HEK293 (cell line): ENCODE measurements around the gene INSM1.
A peak's percentile ranks its signal among the peaks of the same experiment; 100 is the strongest.

Source experiments
- HOXC10 ChIP-seq: sonication (generic); formaldehyde crosslinking; IDR thresholded peaks from 2 replicates; pipeline ENCODE4 v1.8.1; 2023; ENCODE audit warnings: mild to moderate bottlenecking, missing genetic modification reagents
- KLF8 ChIP-seq: fragments of 450-650 bp; formaldehyde crosslinking; IDR thresholded peaks from 2 replicates; pipeline ENCODE4 v1.5.1; 2016; ENCODE audit warnings: missing biosample characterization, missing genetic modification characterization
- PRDM1 ChIP-seq: fragments of 450-650 bp; formaldehyde crosslinking; IDR thresholded peaks from 2 replicates; pipeline ENCODE4; 2016; ENCODE audit warnings: missing biosample characterization, missing genetic modification characterization
- SCRT2 ChIP-seq: fragments of 450-650 bp; formaldehyde crosslinking; IDR thresholded peaks from 2 replicates; pipeline ENCODE4 v1.5.1; 2016; ENCODE audit warnings: missing biosample characterization, missing genetic modification characterization
- ZBTB21 ChIP-seq: fragments of 450-650 bp; formaldehyde crosslinking; IDR thresholded peaks from 2 replicates; pipeline ENCODE4 v1.5.1; 2017; ENCODE audit warnings: missing biosample characterization, missing genetic modification characterization
- ZBTB8A ChIP-seq: fragments of 450-650 bp; formaldehyde crosslinking; IDR thresholded peaks from 2 replicates; pipeline ENCODE4 v1.5.1; 2016; ENCODE audit warnings: missing biosample characterization, missing genetic modification characterization
- ZEB2 ChIP-seq: fragments of 450-650 bp; formaldehyde crosslinking; IDR thresholded peaks from 2 replicates; pipeline ENCODE4 v1.5.1; 2016; ENCODE audit warnings: missing biosample characterization, missing genetic modification characterization
- ZFHX2 ChIP-seq: fragments of 450-650 bp; formaldehyde crosslinking; conservative IDR thresholded peaks from 2 replicates; pipeline ENCODE4 v1.5.1; 2016; ENCODE audit warnings: missing biosample characterization, missing genetic modification characterization
- ZNF138 ChIP-seq: fragments of 450-650 bp; formaldehyde crosslinking; IDR thresholded peaks from 2 replicates; pipeline ENCODE4 v1.5.1; 2016; ENCODE audit warnings: missing biosample characterization, missing genetic modification characterization, borderline replicate concordance
- ZNF157 ChIP-seq: fragments of 450-650 bp; formaldehyde crosslinking; IDR thresholded peaks from 2 replicates; pipeline ENCODE4 v1.5.1; 2016; ENCODE audit warnings: missing biosample characterization, missing genetic modification characterization
- ZNF16 ChIP-seq: fragments of 450-650 bp; formaldehyde crosslinking; IDR thresholded peaks from 2 replicates; pipeline ENCODE4 v1.5.1; 2016; ENCODE audit warnings: low read depth, missing biosample characterization, missing genetic modification characterization
- ZNF223 ChIP-seq: fragments of 450-650 bp; formaldehyde crosslinking; IDR thresholded peaks from 2 replicates; pipeline ENCODE4 v1.5.1; 2016; ENCODE audit warnings: missing biosample characterization, missing genetic modification characterization
- ZNF311 ChIP-seq: fragments of 450-650 bp; formaldehyde crosslinking; IDR thresholded peaks from 2 replicates; pipeline ENCODE4 v1.5.1; 2017; ENCODE audit warnings: missing biosample characterization, missing genetic modification characterization, borderline replicate concordance
- ZNF341 ChIP-seq: fragments of 450-650 bp; formaldehyde crosslinking; IDR thresholded peaks from 2 replicates; pipeline ENCODE4; 2016; ENCODE audit warnings: low read depth, missing biosample characterization, missing genetic modification characterization
- ZNF501 ChIP-seq: fragments of 450-650 bp; formaldehyde crosslinking; IDR thresholded peaks from 2 replicates; pipeline ENCODE4 v1.5.1; 2016; ENCODE audit warnings: missing biosample characterization, missing genetic modification characterization
- ZNF530 ChIP-seq: fragments of 450-650 bp; formaldehyde crosslinking; IDR thresholded peaks from 2 replicates; pipeline ENCODE4 v1.5.1; 2016; ENCODE audit warnings: low read depth, missing biosample characterization, missing genetic modification characterization
- ZNF624 ChIP-seq: fragments of 450-650 bp; formaldehyde crosslinking; IDR thresholded peaks from 2 replicates; pipeline ENCODE4 v1.5.1; 2017; ENCODE audit warnings: missing biosample characterization, missing genetic modification characterization
- ZNF626 ChIP-seq: fragments of 450-650 bp; sonication (Bioruptor Pico); formaldehyde crosslinking; IDR thresholded peaks from 2 replicates; pipeline ENCODE4 v1.5.1; 2018; ENCODE audit warnings: missing biosample characterization, missing genetic modification characterization, inconsistent platforms
- ZNF629 ChIP-seq: fragments of 450-650 bp; formaldehyde crosslinking; IDR thresholded peaks from 2 replicates; pipeline ENCODE4 v1.5.1; 2017; ENCODE audit warnings: missing biosample characterization, missing genetic modification characterization
- ZNF654 ChIP-seq: fragments of 450-650 bp; formaldehyde crosslinking; IDR thresholded peaks from 2 replicates; pipeline ENCODE4 v1.5.1; 2016; ENCODE audit warnings: low read depth, missing biosample characterization, missing genetic modification characterization
- ZNF664 ChIP-seq: fragments of 450-650 bp; formaldehyde crosslinking; IDR thresholded peaks from 2 replicates; pipeline ENCODE4 v1.5.1; 2016; ENCODE audit warnings: missing biosample characterization, missing genetic modification characterization
- ZNF701 ChIP-seq: fragments of 450-650 bp; formaldehyde crosslinking; IDR thresholded peaks from 2 replicates; pipeline ENCODE4 v1.5.1; 2016; ENCODE audit warnings: missing biosample characterization, missing genetic modification characterization
- ZNF76 ChIP-seq: fragments of 450-650 bp; formaldehyde crosslinking; IDR thresholded peaks from 2 replicates; pipeline ENCODE4; 2016; ENCODE audit warnings: low read depth, missing biosample characterization, missing genetic modification characterization, borderline replicate concordance
- ZNF792 ChIP-seq: fragments of 450-650 bp; formaldehyde crosslinking; IDR thresholded peaks from 2 replicates; pipeline ENCODE4 v1.5.1; 2016; ENCODE audit warnings: missing biosample characterization, missing genetic modification characterization
- TF ChIP-seq, protein P1 (sequence below): fragments of 450-650 bp; IDR thresholded peaks from 2 replicates; pipeline ENCODE4 v1.5.1; 2018; ENCODE audit warnings: missing biosample characterization, mild to moderate bottlenecking, missing genetic modification characterization
- TF ChIP-seq, protein P2 (sequence below): IDR thresholded peaks from 2 replicates; pipeline ENCODE4 v1.6.1; 2011; ENCODE audit warnings: mild to moderate bottlenecking, low read depth, low read length, borderline replicate concordance
- TF ChIP-seq, protein P3 (sequence below): sonication (generic); formaldehyde crosslinking; IDR thresholded peaks from 2 replicates; pipeline ENCODE4 v1.8.1; 2022; ENCODE audit warnings: mild to moderate bottlenecking, moderate library complexity, missing genetic modification reagents
- TF ChIP-seq, protein P4 (sequence below): fragments of 450-650 bp; formaldehyde crosslinking; conservative IDR thresholded peaks from 2 replicates; pipeline ENCODE4 v1.5.1; 2016; ENCODE audit warnings: low read depth, missing biosample characterization, missing genetic modification characterization
- TF ChIP-seq, protein P5 (sequence below): fragments of 450-650 bp; formaldehyde crosslinking; IDR thresholded peaks from 2 replicates; pipeline ENCODE4 v1.5.1; 2016; ENCODE audit warnings: missing biosample characterization, missing genetic modification characterization
- TF ChIP-seq, protein P6 (sequence below): fragments of 450-650 bp; formaldehyde crosslinking; IDR thresholded peaks from 2 replicates; pipeline ENCODE4 v1.5.1; 2016; ENCODE audit warnings: missing biosample characterization, missing genetic modification characterization
- TF ChIP-seq, protein P7 (sequence below): fragments of 450-650 bp; formaldehyde crosslinking; IDR thresholded peaks from 2 replicates; pipeline ENCODE4 v1.5.1; 2017; ENCODE audit warnings: missing biosample characterization, missing genetic modification characterization

Gene INSM1

DNA sequence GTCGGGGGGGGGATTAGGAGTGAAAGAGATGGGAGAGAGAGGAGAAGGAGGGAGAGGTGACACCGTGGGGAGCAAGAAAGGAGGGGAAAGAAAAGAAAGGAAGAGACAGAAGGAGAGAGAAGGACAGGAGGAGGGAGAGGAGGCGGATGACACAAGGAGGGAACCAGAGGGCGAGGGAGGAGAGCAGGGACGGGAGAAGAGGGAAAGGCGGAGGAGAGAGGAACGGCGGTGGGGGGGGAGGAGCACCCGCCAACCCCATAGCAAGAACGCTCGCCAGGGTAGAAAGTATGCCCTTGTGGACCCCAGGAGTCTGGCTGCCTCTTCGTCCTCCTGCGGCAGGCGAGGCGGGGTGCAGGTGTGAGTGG, 4.5 kb upstream of the INSM1 start (continued):
- TF ChIP-seq, protein P1, sequence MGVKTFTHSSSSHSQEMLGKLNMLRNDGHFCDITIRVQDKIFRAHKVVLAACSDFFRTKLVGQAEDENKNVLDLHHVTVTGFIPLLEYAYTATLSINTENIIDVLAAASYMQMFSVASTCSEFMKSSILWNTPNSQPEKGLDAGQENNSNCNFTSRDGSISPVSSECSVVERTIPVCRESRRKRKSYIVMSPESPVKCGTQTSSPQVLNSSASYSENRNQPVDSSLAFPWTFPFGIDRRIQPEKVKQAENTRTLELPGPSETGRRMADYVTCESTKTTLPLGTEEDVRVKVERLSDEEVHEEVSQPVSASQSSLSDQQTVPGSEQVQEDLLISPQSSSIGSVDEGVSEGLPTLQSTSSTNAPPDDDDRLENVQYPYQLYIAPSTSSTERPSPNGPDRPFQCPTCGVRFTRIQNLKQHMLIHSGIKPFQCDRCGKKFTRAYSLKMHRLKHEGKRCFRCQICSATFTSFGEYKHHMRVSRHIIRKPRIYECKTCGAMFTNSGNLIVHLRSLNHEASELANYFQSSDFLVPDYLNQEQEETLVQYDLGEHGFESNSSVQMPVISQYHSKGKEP: no peak
- TF ChIP-seq, protein P2, sequence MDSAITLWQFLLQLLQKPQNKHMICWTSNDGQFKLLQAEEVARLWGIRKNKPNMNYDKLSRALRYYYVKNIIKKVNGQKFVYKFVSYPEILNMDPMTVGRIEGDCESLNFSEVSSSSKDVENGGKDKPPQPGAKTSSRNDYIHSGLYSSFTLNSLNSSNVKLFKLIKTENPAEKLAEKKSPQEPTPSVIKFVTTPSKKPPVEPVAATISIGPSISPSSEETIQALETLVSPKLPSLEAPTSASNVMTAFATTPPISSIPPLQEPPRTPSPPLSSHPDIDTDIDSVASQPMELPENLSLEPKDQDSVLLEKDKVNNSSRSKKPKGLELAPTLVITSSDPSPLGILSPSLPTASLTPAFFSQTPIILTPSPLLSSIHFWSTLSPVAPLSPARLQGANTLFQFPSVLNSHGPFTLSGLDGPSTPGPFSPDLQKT: no peak
- TF ChIP-seq, protein P3, sequence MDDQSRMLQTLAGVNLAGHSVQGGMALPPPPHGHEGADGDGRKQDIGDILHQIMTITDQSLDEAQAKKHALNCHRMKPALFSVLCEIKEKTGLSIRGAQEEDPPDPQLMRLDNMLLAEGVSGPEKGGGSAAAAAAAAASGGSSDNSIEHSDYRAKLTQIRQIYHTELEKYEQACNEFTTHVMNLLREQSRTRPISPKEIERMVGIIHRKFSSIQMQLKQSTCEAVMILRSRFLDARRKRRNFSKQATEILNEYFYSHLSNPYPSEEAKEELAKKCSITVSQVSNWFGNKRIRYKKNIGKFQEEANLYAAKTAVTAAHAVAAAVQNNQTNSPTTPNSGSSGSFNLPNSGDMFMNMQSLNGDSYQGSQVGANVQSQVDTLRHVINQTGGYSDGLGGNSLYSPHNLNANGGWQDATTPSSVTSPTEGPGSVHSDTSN: no peak
- TF ChIP-seq ZNF341 (tag by site-specific recombination): peak; percentile 84
- TF ChIP-seq KLF8 (tag by site-specific recombination): no peak
- TF ChIP-seq ZNF624 (tag by site-specific recombination): no peak
- TF ChIP-seq ZNF223: no peak
- no peak for TF ChIP-seq ZBTB21
- TF ChIP-seq ZBTB8A (tag by site-specific recombination): no peak
- TF ChIP-seq, protein P4, sequence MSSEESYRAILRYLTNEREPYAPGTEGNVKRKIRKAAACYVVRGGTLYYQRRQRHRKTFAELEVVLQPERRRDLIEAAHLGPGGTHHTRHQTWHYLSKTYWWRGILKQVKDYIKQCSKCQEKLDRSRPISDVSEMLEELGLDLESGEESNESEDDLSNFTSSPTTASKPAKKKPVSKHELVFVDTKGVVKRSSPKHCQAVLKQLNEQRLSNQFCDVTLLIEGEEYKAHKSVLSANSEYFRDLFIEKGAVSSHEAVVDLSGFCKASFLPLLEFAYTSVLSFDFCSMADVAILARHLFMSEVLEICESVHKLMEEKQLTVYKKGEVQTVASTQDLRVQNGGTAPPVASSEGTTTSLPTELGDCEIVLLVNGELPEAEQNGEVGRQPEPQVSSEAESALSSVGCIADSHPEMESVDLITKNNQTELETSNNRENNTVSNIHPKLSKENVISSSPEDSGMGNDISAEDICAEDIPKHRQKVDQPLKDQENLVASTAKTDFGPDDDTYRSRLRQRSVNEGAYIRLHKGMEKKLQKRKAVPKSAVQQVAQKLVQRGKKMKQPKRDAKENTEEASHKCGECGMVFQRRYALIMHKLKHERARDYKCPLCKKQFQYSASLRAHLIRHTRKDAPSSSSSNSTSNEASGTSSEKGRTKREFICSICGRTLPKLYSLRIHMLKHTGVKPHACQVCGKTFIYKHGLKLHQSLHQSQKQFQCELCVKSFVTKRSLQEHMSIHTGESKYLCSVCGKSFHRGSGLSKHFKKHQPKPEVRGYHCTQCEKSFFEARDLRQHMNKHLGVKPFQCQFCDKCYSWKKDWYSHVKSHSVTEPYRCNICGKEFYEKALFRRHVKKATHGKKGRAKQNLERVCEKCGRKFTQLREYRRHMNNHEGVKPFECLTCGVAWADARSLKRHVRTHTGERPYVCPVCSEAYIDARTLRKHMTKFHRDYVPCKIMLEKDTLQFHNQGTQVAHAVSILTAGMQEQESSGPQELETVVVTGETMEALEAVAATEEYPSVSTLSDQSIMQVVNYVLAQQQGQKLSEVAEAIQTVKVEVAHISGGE: peak; percentile 47; the same call in 1 of the 2 replicates
- TF ChIP-seq ZNF654 (tag by site-specific recombination): no peak
- TF ChIP-seq, protein P5, sequence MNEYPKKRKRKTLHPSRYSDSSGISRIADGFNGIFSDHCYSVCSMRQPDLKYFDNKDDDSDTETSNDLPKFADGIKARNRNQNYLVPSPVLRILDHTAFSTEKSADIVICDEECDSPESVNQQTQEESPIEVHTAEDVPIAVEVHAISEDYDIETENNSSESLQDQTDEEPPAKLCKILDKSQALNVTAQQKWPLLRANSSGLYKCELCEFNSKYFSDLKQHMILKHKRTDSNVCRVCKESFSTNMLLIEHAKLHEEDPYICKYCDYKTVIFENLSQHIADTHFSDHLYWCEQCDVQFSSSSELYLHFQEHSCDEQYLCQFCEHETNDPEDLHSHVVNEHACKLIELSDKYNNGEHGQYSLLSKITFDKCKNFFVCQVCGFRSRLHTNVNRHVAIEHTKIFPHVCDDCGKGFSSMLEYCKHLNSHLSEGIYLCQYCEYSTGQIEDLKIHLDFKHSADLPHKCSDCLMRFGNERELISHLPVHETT (tag by site-specific recombination): no peak
- TF ChIP-seq SCRT2 (tag by site-specific recombination): no peak
- TF ChIP-seq, protein P6, sequence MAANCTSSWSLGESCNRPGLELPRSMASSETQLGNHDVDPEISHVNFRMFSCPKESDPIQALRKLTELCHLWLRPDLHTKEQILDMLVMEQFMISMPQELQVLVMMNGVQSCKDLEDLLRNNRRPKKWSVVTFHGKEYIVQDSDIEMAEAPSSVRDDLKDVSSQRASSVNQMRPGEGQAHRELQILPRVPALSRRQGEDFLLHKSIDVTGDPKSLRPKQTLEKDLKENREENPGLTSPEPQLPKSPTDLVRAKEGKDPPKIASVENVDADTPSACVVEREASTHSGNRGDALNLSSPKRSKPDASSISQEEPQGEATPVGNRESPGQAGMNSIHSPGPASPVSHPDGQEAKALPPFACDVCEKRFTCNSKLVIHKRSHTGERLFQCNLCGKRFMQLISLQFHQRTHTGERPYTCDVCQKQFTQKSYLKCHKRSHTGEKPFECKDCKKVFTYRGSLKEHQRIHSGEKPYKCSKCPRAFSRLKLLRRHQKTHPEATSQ (tag by site-specific recombination): 0 out of 2 replicates have a peak, but pooled peaks have one; percentile 19
- peak; percentile 59; the same call in 1 of the 2 replicates for TF ChIP-seq ZNF76
- no peak for TF ChIP-seq ZNF138 (tag by site-specific recombination)
- no peak for TF ChIP-seq ZNF501 (tag by site-specific recombination)
- no peak for TF ChIP-seq ZNF626 (tag by site-specific recombination)
- TF ChIP-seq ZNF16 (tag by site-specific recombination): no peak
- TF ChIP-seq ZEB2 (tag by site-specific recombination): no peak
- peak; percentile 84 for TF ChIP-seq ZFHX2 (tag by site-specific recombination)
- peak; percentile 97 for TF ChIP-seq PRDM1 (tag by site-specific recombination)
- TF ChIP-seq ZNF792 (tag by site-specific recombination): no peak
- no peak for TF ChIP-seq ZNF701 (tag by site-specific recombination)
- TF ChIP-seq, protein P7, sequence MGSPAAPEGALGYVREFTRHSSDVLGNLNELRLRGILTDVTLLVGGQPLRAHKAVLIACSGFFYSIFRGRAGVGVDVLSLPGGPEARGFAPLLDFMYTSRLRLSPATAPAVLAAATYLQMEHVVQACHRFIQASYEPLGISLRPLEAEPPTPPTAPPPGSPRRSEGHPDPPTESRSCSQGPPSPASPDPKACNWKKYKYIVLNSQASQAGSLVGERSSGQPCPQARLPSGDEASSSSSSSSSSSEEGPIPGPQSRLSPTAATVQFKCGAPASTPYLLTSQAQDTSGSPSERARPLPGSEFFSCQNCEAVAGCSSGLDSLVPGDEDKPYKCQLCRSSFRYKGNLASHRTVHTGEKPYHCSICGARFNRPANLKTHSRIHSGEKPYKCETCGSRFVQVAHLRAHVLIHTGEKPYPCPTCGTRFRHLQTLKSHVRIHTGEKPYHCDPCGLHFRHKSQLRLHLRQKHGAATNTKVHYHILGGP: no peak
- no peak for TF ChIP-seq ZNF664 (tag by site-specific recombination)
- peak; percentile 12; the same call in 1 of the 2 replicates for TF ChIP-seq ZNF629 (tag by site-specific recombination)
- no peak for TF ChIP-seq ZNF311 (tag by site-specific recombination)
- no peak for TF ChIP-seq ZNF530 (tag by site-specific recombination)
- no peak for TF ChIP-seq HOXC10 (CRISPR knock-in tag)
- TF ChIP-seq ZNF157: no peak
